HG02981 (cell line): ENCODE measurements around the gene NMNAT3.

ENCODE experiments used
- ATAC-seq: cut with Tn5 transposase; IDR thresholded peaks from one replicate; pipeline ENCODE4 v1.9.1; 2021; ENCODE audit warnings: mild to moderate bottlenecking, moderate library complexity; ENCODE audit not compliant: unreplicated experiment

Gene NMNAT3

GRCh38 chr3:139524841-139525636, 152.7 kb downstream of the NMNAT3 start:
- ATAC-seq, result no peak

- no peak for ATAC-seq
These were observed 154.1 kb downstream of the NMNAT3 start for GRCh38 chr3:139523718-139524117.

GRCh38 chr3:139523166-139523565, 154.6 kb downstream of the NMNAT3 start:
- ATAC-seq, result no peak

- ATAC-seq, result no peak
These were observed 155.4 kb downstream of the NMNAT3 start for GRCh38 chr3:139522421-139522820.

- ATAC-seq, result no peak
These were observed 156.0 kb downstream of the NMNAT3 start for GRCh38 chr3:139521816-139522215.

GRCh38 chr3:139521144-139521543, 156.6 kb downstream of the NMNAT3 start:
- no peak for ATAC-seq

GRCh38 chr3:139519998-139520737, 157.6 kb downstream of the NMNAT3 start:
- ATAC-seq, result no peak

- no peak for ATAC-seq
These were observed 158.6 kb downstream of the NMNAT3 start for GRCh38 chr3:139518926-139519842.

- no peak for ATAC-seq
These were observed 159.5 kb downstream of the NMNAT3 start for GRCh38 chr3:139518306-139518705.

- ATAC-seq, result no peak
These were observed 160.3 kb downstream of the NMNAT3 start for GRCh38 chr3:139517321-139518065.

GRCh38 chr3:139514741-139515140, 163.0 kb downstream of the NMNAT3 start:
- ATAC-seq, result no peak
